Natural killer cell (primary cell): ENCODE data around the gene NRM. TPM values are rescaled to one million over a fixed set of nuclear protein-coding genes. Genes with fewer than 3 reads are reported as not detected.
A peak's percentile ranks its signal among the peaks of the same experiment; 100 is the strongest.

ENCODE experiments used
- ATAC-seq, 3 donors: fragments of 150-1000 bp in 2 of 3; fragments of 200-7000 bp in 1 of 3; cut with Tn5 transposase; 1 replicate in 1 of 3; 2 replicates in 2 of 3; pipeline ENCODE4 v1.10.0; 2021; ENCODE audit warnings: mild to moderate bottlenecking in 2 of 3, moderate library complexity in 2 of 3
- DNase-seq, 2 donors: peaks; one replicate each; pipeline versions ENCODE4 v3.0.0 to v3.0.0-alpha.2; 2013 to 2021; ENCODE audit warnings: mixed read lengths in 1 of 2
- H3K27ac ChIP-seq: one replicate; pipeline ENCODE4 v1.5.1; 2013; ENCODE audit warnings: mild to moderate bottlenecking, low read length
- H3K27me3 ChIP-seq: one replicate; pipeline ENCODE4 v1.6.1; 2013; ENCODE audit warnings: low read length; ENCODE audit not compliant: control insufficient read depth, insufficient read depth
- H3K36me3 ChIP-seq: one replicate; pipeline ENCODE4 v1.6.1; 2013; ENCODE audit warnings: low read length; ENCODE audit not compliant: control insufficient read depth, insufficient read depth
- H3K4me1 ChIP-seq: one replicate; pipeline ENCODE4 v1.6.1; 2013; ENCODE audit warnings: low read length; ENCODE audit not compliant: control insufficient read depth, insufficient read depth
- H3K4me3 ChIP-seq: one replicate; pipeline ENCODE4 v1.5.1; 2013; ENCODE audit warnings: low read length
- H3K9me3 ChIP-seq: one replicate; pipeline ENCODE4 v1.6.1; 2013; ENCODE audit warnings: low read length; ENCODE audit not compliant: control insufficient read depth, insufficient read depth
- H3K27ac Mint-ChIP-seq, 2 donors: one replicate each; pipeline ENCODE4 v1.8.0; 2022; ENCODE audit warnings: mild to moderate bottlenecking in 2 of 2, mixed read lengths in 2 of 2, moderate library complexity in 1 of 2
- H3K27me3 Mint-ChIP-seq, 2 donors: one replicate each; pipeline ENCODE4 v1.8.0; 2022; ENCODE audit warnings: low read depth in 2 of 2, mixed read lengths in 2 of 2
- H3K36me3 Mint-ChIP-seq: one replicate; pipeline ENCODE4 v1.8.0; 2022; ENCODE audit warnings: mixed read lengths
- H3K4me1 Mint-ChIP-seq, 2 donors: one replicate each; pipeline ENCODE4 v1.8.0; 2022; ENCODE audit warnings: mixed read lengths in 2 of 2
- H3K4me3 Mint-ChIP-seq: one replicate; pipeline ENCODE4 v1.8.0; 2022; ENCODE audit warnings: mild to moderate bottlenecking, moderate library complexity, mixed read lengths
- H3K9me3 Mint-ChIP-seq, 2 donors: one replicate each; pipeline ENCODE4 v1.8.0; 2022; ENCODE audit warnings: mixed read lengths in 2 of 2
- WGBS: methylation state at CpG from one replicate; pipeline ENCODE4 v1.1.7; 2013; ENCODE audit warnings: missing lambda C conversion rate; ENCODE audit not compliant: insufficient coverage; 5-methylcytosine and 5-hydroxymethylcytosine counted together
- intact Hi-C: fragments of 100-400 bp; cut with micrococcal nuclease; formaldehyde crosslinking; loops from one replicate; pipeline ENCODE4 v1.14.2; 2022
- total RNA-seq, 4 donors: library from RNA; stranded (reverse); fragments of 120-200 nt in 1 of 4; gene quantifications; one replicate each; pipeline versions ENCODE4 v1.2.3 to v1.2.4, GENCODE V29; 2013 to 2022
- TF ChIP-seq, protein P1 (sequence below): fragments of 200-600 bp; IDR thresholded peaks from one replicate; pipeline ENCODE4 v1.8.0; 2022; ENCODE audit warnings: antibody characterized with exemption

NRM gene
- total RNA-seq, 3 donors from 2014 or later (not counting 1 experiment from before 2014, with no cell fraction given): 7.4 to 8.9 (median 8.7) TPM

DNA sequence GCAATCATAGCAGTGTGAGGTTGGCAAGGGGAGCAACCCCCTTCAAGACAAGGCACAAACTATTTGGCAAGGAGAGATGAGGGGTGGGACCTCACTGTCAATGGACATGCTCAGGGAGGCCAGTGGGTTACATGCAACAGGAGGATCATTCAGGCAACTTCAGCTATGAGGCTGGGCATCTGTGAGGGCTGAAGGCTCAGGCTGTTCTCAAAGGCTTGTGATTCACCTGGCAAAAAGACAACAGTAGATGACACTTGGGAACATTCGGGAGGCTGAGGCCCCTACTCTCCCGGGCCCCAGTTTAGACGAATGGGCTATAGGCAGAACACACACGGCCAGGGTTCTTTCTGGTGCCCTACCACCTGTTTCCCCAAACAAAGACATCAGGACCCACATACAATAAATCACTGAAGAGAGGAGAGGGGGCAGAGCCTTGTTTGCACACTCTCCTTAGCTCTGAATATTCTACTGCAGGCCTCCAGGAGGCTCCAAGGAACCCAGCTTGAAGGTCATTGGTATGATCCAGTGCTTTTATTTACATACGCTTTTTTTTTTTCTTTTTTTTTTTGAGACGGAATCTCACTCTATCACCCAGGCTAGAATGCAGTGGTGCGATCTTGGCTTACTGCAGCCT lies 37.3 kb upstream of the NRM start:
- peaks cover 23 to 35% of the 10 kb centered on the region in 2 donors for H3K4me1 Mint-ChIP-seq
- no peak overlapping the region for H3K27ac ChIP-seq
- DNase-seq (no peak), ATAC-seq (no peak)
- intact Hi-C loops: no loop called here
- no peaks in the 10 kb centered on the region for H3K9me3 ChIP-seq
- no peak overlapping the region for H3K4me3 Mint-ChIP-seq
- H3K27ac Mint-ChIP-seq: peak overlapping the region in 1 of 2 donors; percentile 27
- H3K4me1 ChIP-seq: peaks cover 19% of the 10 kb centered on the region
- TF ChIP-seq, protein P1, sequence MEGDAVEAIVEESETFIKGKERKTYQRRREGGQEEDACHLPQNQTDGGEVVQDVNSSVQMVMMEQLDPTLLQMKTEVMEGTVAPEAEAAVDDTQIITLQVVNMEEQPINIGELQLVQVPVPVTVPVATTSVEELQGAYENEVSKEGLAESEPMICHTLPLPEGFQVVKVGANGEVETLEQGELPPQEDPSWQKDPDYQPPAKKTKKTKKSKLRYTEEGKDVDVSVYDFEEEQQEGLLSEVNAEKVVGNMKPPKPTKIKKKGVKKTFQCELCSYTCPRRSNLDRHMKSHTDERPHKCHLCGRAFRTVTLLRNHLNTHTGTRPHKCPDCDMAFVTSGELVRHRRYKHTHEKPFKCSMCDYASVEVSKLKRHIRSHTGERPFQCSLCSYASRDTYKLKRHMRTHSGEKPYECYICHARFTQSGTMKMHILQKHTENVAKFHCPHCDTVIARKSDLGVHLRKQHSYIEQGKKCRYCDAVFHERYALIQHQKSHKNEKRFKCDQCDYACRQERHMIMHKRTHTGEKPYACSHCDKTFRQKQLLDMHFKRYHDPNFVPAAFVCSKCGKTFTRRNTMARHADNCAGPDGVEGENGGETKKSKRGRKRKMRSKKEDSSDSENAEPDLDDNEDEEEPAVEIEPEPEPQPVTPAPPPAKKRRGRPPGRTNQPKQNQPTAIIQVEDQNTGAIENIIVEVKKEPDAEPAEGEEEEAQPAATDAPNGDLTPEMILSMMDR: no peak
- 57% methylated on average over 6 of the region's 7 CpGs for WGBS
- H3K36me3 Mint-ChIP-seq: peaks cover 14% of the 10 kb centered on the region
- no peaks in the 10 kb centered on the region for H3K27me3 Mint-ChIP-seq
- H3K4me3 ChIP-seq: no peak overlapping the region
- H3K9me3 Mint-ChIP-seq: no peaks in the 10 kb centered on the region
- H3K27me3 ChIP-seq: no peaks in the 10 kb centered on the region
- peaks cover 73% of the 10 kb centered on the region for H3K36me3 ChIP-seq

DNA sequence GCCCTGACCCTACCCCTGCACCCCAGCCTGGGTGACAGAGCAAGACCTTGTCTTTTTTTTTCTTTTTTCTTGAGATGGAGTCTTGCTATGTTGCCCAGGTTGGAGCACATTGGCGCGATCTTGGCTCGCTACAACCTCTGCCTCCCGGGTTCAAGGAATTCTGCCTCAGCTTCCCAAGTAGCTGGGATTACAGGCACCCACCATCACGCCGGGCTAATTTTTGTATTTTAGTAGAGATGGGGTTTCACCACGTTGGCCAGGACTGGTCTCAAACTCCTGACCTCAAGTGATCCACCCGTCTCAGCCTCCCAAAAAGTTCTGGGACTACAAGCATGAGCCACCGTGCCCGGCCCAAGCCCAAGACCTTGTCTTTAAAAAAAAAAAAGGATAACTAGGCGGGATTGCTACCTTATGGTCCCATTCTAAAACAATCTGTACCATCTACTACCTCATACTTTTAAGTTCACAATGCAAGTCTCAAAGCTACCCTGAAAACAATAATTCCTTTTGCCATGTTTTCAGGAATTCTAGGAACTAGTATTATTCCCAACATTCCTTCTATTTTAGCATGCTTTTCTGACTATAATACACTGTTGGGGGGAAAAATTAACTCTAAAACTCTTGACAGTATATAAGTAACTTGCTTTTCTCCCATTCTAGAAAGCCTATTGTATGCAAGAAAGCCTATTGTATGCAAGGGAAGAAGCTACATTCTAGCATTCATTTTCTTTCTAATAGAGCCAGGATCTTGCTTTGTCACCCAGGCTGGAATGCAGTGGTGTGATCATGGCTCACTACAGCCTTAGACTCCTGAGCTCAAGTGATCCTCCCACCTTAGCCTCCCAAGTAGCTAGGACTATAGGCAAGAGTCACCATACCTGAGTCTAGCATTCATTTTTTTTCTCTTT lies 36.0 kb upstream of the NRM start:
- ATAC-seq (no peak), DNase-seq (no peak)
- no peaks in the 10 kb centered on the region for H3K9me3 ChIP-seq
- no peak overlapping the region for H3K27ac ChIP-seq
- peaks cover 36 to 48% of the 10 kb centered on the region in 2 donors for H3K4me1 Mint-ChIP-seq
- 89% methylated on average over 8 of the region's 11 CpGs for WGBS
- TF ChIP-seq, protein P1: no peak
- H3K27me3 ChIP-seq: no peaks in the 10 kb centered on the region
- peaks cover 14% of the 10 kb centered on the region for H3K36me3 Mint-ChIP-seq
- H3K27me3 Mint-ChIP-seq: no peaks in the 10 kb centered on the region
- peaks cover 71% of the 10 kb centered on the region for H3K36me3 ChIP-seq
- H3K4me1 ChIP-seq: peaks cover 30% of the 10 kb centered on the region
- H3K9me3 Mint-ChIP-seq: no peaks in the 10 kb centered on the region
- no peak overlapping the region for H3K4me3 Mint-ChIP-seq
- peak overlapping the region; percentile 22 to 53 for H3K27ac Mint-ChIP-seq
- no peak overlapping the region for H3K4me3 ChIP-seq
- intact Hi-C loops: no loop called here

DNA sequence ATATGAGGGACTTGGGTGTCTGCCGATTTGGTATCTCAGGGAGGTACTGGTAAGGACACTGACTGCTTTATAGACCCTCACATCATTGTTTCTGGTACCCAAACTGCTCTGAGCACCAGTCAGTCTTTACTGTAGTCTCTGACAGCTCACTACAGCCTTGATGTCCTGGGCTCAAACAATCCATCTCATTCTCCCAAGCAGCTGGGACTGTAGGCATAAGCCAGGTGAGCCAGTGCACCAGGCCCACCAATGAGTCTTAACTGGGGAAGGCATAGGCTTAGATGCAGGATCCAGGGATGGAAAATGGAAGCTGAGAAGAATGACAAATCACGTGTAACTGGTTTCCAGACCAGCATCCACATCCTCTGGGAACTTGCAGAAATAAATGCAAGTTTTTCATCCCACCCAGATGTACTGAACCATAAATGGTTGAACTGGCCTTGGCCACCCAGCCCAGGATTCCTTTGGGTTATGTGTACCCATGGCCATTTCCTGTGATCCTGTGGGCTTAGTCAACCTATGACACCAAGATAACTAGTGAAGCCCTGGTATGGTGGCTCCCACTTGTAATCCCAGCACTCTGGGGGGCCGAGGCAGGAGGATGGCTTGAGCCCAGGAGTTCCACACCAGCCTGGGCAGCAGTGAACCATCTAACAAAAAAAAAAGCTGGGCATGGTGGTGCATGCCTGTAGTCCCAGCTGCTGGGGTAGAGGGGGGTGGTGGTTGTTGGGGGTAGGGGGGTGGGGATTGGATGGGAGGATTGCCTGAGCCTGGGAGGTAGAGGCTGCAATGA lies 35.1 kb upstream of the NRM start:
- 80% methylated on average over 3 of the region's 3 CpGs for WGBS
- ATAC-seq: no peak
- peaks cover 41 to 54% of the 10 kb centered on the region in 2 donors for H3K4me1 Mint-ChIP-seq
- H3K9me3 ChIP-seq: no peaks in the 10 kb centered on the region
- no peak for DNase-seq
- no peaks in the 10 kb centered on the region for H3K27me3 ChIP-seq
- H3K4me3 Mint-ChIP-seq: no peak overlapping the region
- TF ChIP-seq, protein P1: no peak
- H3K36me3 Mint-ChIP-seq: peaks cover 14% of the 10 kb centered on the region
- peaks cover 31% of the 10 kb centered on the region for H3K4me1 ChIP-seq
- no peaks in the 10 kb centered on the region for H3K9me3 Mint-ChIP-seq
- H3K4me3 ChIP-seq: no peak overlapping the region
- intact Hi-C loops: no loop called here
- no peak overlapping the region for H3K27ac ChIP-seq
- H3K27ac Mint-ChIP-seq: peak overlapping the region; percentile 71 to 100
- peaks cover 71% of the 10 kb centered on the region for H3K36me3 ChIP-seq
- H3K27me3 Mint-ChIP-seq: no peaks in the 10 kb centered on the region
